ENCODE data around the gene CASP6.
"Not testable (repeated sequence)": the region's sequence is repeated elsewhere in the genome, so short reads cannot be mapped to it uniquely, and the experiment has no call there.

Gene CASP6

DNA sequence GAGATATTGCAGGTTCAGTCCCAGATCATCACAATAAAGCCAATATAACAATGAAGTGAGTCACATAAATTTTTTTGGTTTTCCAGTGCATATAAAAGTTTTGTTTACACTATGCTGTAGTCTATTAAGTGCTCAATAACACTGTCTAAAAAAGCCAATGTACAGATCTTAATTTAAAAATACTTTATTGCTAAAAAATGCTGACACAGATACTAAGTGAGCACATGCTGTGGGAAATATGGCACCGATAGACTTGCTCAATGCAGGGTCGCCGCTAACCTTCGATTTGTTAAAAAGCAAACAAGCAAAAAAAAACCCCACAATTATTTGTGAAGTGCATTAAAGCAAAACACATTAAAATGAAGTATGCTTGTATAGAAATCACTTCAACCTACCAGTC is 16.4 kb upstream of the CASP6 start:
- DNase-seq (ENCODE audit: low read depth), result no peak

DNA sequence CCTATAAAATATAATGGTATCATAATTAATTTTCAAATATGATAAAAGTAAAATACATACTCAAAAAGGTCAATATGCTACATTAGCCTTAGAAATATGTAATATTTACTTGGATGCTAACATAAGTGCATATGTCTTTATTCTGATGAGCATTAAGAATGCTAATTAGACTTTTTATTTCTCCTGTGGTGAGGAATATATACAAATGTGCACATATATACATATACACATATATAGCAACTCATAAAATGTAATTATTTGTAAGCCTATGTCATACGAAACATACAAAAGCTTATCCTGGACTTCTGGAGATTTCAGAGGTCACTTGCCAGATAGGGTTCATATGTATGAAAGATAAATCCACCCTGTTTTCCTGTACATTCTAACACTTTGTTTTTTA is 15.5 kb upstream of the CASP6 start:
- no peak for DNase-seq (ENCODE audit: low read depth)

DNA sequence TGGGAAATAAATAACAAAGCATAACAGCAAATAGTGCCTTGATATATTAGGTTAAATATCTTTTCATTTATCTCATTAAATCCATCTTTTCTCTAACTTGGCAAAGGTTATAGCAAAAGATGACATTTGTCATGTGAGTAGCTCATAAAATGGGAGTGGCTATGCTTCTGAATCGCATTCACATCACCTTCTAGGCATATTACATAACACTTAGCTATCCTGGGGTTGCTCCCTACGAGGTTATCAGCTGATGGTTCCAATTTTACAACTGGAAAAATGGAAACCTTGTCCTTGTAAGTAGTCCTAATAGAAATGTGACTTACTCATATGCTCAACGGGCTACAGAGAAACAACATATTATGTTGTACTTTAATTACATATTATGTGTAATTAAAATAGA is 10.3 kb upstream of the CASP6 start:
- DNase-seq (ENCODE audit: low read depth), result no peak

DNA sequence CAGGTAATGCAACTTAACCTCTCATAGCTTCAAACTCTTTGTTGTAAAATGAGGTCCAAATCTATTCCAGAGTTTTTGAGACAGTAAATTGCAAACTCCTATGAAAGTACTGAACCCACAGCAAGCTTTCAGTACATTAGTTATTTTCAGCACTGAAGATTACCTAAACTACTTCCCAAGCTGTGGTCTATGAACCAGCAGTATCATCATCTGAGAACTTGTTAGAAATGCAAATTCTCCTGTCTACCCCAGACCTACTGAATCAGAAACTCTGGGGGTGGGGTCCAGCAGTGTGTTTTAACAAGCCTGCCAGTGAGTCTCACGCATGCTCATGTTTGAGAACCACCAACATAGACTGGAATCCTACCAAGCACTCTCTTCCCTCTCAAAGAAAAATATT is 5.7 kb upstream of the CASP6 start:
- DNase-seq (ENCODE audit: low read depth), result no peak

DNA sequence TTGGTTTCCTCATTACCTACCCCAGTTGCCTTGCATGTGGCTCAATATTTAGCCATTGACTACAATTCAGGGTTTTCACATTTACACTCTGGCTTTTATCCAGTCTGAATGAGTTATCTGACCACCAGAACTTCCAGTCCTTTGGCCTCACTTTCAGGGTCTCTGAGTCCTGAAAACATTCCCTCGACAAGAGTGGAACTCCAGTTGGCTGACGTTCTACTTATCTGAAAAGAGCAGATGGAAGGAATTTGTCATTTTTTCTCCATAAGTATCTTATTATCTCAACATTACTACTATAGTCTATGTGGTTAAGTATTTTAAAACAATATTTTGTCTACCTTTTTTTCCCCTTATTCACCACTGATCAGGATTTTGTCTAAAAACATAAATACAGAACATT is 5.2 kb upstream of the CASP6 start:
- DNase-seq (ENCODE audit: low read depth), result no peak

DNA sequence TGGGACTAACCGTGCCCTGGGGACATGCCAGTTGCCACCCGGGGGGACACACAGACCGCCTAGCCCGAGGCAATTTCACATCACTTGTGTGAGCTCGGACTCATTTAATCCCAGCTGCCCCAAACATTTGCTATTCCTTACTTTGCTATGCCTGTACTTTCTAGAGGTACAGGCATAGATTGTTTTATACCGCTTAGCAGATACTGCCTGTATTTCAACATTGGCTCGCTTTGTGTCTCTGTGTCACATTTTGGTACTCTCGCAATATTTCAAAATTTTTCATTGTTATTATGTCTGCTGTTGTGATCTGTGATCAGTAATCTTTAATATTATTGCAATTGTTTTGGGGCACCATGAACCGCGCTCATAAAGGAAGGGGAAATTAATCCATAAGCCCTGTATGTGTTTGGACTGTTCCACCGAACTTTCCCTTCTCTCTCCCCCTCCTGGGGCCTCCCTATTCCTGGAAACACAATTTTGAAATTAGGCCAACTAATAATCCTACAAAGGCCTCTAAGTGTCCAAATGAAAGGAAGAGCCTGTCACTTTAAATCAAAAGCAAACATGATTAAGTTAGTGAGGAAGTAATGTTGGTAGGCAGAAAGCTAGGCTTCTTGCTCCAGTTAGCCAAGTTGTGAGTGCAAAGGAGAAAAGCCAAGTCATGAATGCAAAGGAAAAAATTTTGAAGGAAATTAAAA is 568 bp upstream of the CASP6 start:
- no peak for DNase-seq (ENCODE audit: low read depth)

DNA sequence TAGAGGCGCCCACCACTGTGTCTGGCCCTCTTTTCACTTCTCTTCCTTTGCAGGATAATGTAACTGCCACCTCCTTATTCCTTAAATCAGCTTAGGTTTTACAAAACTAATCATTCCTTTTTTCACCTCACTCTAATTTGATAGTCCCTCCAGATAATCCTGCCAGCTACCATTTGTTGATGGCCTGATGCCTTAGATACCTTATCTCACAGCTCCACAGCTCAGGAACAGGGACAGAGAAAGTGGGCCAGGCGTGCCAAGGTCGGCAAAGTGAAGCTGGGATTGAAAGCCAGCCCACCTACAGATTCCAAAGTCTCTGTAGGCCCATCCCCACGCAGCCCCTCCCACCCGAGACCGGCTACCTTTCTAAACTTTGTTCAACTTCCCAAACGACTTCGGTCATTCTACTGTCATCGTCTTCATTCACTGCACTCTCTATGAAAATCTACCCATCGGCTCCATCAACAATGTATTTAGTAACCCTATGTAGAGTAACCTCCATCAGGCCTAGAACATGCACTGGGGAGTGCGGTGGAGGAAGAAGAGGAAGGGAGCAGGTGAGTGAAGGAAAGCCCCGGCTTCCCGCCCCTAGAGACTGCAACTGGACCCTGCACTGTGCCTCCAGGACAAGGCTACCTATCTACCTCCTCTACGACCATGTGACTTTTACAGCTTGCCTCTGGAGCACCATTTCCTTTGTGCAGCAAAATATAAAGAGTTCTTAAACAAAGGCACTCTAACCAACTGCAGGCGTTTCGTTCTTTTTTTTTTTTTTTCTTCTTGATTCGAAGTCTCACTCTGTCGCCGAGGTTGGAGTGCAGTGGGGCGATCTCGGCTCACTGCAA is 1.5 kb downstream of the CASP6 start:
- no peak for DNase-seq (ENCODE audit: low read depth)

DNA sequence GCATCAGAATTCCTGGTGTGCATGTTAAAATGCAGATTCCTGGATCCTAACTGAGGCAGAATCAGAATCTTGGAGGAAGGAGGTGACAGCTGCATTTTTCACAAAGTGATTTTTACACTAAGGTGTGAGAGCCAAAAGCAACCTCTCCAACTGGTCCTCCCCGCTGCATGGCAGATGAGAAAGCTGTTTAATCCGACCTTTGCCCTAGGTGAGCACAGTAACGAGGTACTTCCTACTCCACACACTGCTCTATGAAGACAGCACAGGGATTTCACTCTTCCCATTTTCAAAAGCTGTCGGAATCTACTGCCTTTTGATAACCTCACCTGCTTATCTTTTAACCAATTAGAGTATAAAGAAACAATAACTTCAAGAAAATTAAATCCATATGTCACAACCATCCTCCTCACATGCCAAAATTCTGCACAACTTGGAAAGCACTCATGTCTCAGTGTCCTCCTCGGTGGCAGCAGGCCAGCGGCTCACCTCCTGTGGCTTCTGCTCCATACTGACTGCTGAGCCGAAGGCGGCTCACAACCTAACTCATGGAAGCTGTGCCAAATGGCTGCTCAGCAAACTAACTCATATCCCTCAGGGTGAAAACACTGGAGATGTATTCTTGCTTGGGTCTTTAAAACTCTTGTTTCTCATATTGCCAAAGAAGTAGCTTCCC is 3.6 kb downstream of the CASP6 start:
- DNase-seq (ENCODE audit: low read depth), result no peak

DNA sequence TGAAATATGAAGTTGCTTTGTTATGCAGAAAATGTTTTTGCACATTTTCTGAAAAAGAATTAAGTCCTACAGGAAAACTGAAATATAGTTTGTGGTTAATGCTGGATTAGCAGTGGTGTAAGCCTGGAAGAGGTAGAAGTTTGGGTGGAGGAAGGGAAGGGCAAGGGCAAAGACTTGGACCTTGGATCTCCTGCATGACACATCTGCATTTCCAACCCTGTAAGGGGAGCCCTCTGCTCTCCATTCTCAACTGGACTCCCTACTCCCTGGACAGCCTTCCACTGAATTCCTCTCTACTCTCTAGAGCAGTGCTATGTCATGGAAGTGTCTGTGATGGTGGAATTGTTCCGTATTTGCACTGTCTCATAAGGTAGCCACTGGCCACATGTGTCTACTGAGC is 4.6 kb downstream of the CASP6 start:
- no peak for DNase-seq (ENCODE audit: low read depth)

DNA sequence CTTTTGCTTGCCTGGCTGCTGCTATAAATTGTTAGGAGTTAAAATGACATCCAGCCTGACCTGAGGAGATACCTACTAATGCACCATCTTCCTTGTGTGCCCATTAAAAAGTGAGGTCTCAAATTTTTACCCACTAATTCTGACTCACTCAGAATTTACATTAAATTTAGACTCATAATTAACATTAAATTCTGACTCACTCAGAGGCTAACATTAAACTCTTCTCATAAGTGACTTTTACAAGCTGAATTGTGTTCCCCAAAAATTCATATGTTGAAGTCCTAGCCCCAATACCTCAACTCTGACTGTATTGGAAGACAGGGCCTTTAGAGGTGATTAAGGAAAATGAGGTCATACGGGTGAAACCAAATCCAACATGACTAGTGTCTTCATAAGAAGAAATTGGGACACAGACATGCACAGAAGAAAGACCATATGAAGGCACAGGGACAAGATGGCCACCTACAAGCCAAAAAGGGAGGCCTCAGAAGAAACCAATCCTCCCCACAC is 11.8 kb downstream of the CASP6 start:
- DNase-seq (ENCODE audit: low read depth), result no peak

DNA sequence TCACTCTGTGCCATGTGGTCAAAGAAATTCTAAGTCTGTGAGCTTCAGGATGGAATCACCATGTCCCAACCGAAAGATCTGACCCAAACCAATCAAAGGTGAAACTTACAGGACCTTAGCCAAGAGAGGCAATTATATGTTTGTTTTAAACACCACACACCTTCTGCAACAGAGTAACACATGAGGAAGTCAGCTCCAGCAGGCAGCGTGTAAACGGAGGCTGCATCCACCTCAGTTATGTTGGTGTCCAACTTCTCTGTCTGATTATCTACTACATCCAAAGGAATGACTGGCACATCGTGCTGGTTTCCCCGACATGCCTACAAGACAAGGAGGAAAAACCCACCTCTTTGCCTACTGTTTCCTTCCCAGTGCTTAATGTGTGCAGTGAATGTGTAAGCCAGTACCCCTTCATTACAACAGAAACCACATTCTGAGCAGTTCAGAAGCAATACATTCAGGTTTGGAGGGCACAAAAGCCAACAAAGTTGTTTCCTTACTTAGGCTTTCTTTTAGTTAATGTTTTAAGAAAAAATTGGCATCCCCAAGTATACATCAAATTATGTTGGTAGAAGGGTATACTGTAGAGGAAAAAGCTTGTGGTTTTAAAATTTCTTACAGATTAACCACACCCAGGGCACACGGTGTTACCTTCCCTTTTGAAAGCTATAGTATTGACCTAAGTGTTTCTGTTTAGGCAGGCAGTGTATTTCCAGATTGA is 12.4 kb downstream of the CASP6 start:
- DNase-seq (ENCODE audit: low read depth), result no peak

DNA sequence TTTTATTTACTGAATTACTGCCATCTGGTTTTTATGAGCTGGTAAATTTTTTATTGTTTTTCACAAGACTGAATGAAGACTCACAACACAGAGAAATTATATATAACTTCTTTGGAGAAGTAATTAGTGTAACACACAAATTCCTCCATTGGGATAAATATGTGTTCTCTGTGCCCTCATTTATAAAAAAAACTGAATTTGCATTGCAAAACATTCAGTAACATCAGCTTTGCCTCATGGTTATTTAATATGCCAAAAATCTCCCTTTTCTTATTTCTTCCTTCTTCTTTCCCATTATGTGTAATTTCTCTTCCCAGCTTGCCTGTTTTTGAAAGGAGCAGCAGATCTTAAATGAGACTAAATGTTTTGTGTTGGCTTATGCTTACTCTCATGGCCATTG is 18.5 kb downstream of the CASP6 start:
- no peak for DNase-seq (ENCODE audit: low read depth)

DNA sequence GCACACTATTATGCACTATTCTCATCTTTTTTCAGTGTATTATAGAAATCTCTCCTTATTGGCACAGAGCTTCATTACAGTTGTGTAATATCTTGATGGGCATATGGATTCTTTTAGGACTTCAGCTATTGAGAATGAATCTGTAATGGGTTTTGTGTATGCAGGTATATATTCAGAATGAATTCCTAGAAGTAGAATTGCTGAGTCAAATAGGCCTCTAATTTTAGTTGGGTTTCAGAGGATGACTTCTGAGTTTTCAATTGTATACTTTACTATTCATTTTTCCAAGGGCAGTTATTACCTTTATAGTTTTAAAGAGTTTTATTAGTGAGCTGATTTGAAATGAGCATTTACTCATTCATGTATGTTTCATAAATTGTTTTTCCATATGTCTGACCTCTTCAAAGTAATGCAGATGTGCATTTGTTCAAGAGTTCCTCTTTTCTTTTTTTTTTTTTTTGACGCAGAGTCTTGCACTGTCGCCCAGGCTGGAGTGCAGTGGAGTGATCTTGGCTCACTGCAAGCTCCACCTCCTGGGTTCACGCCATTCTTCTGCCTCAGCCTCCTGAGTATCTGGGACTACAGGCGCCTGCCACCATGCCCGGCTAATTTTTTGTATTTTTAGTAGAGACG is 19.5 kb downstream of the CASP6 start:
- DNase-seq (ENCODE audit: low read depth), result no peak

DNA sequence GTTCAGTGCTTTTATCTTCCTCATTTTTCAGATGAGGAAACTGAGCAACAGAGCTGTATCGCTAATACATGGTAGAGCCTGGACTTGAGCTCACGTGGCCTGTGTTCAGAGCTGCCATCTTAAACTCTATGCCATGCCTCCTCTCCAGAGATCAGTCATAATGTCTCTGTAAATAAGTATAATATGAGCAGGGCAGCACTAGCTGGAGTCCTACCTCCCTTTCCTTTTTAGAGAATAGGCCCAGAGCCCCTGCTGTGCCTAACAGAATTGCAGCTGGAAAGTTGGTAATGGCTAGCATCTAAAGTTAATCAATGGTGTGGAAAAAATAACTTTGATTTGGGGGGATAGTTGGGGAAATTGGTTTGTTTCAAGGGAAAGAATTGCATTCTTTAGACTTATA is 20.4 kb downstream of the CASP6 start:
- DNase-seq (ENCODE audit: low read depth), result no peak

DNA sequence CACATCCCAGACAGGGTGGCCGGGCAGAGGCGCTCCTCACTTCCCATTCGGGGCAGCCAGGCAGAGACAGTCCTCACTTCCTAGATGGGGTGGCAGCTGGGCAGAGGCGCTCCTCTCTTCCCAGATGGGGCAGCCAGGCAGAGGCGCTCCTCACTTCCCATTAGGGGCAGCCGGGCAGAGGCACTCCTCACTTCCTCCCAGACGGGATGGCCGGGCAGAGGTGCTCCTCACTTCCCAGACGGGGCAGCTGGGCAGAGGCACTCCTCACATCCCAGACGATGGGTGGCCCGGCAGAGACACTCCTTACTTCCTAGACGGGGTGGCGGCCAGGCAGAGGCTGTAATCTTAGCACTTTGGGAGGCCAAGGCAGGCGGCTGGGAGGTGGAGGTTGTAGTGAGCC is 24.3 kb downstream of the CASP6 start:
- DNase-seq (ENCODE audit: low read depth), result not testable (repeated sequence)

DNA sequence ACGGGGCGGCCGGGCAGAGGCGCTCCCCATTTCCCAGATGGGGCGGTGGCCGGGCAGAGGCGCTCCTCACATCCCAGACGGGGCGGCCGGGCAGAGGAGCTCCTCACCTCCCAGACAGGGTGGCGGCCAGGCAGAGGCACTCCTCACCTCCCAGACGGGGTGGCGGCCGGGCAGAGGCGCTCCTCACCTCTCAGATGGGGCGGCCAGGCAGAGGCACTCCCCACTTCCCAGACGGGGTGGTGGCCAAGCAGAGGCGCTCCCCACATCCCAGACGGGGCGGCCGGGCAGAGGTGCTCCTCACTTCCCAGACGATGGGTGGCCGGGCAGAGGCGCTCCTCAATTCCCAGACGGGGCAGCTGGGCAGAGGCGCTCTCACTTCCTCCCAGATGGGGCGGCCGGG is 24.8 kb downstream of the CASP6 start:
- not testable (repeated sequence) for DNase-seq (ENCODE audit: low read depth)

DNA sequence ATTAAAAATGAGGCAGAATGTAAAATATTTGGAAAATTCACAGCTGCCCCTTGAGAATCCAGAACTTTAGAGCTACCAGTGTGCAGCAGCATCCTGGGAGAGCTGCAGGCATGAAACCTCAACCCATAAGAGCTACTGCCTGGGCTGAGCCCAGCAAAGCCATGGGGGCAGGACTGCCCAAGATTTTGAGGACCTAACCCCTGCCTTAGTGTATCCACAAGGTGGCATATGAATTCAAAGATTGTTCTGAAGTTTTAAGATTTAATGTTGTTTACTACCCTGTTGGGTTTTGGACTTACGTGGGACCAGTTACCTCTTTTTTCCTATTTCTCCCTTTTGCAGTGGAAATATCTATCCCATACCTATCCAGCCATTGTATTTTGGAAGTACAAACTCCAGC is 26.4 kb downstream of the CASP6 start:
- no peak for DNase-seq (ENCODE audit: low read depth)

DNA sequence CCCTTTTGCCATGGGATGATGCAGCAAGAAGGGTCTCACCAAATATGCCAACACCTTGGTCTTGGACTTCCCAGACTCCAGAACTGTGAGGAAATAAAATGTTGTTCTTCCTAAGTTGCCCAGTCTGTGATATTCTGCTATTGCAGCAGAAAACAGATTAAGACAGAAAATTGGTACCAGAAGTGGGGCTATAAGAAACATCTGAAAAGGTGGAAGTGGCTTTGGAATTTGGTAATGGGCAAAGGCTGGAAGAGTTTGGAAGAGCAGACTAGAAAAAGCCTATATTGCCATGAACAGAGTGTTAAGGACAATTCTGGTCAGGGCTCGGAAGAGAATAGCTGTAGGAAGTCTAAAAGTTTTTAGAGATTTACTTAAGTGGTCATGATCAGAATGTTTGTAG is 27.4 kb downstream of the CASP6 start:
- DNase-seq (ENCODE audit: low read depth), result no peak

DNA sequence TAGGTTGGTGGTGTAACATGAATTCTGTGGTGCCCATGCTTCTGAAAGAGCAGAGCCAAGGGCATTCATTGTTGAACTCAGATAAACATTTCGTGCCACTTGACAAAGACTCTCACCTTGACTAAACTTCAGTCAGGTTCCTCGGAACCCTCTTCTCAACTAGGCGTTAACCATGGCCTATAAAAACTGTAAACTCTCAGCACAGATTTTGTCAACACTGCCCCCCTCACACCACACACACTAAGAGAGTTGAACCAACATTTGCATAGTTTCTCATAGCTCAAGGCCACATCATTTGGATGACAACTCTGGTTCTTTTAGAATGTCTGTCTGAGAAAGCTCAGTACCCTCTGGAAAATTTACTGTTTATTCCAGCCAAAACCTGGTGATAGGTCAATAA is 28.1 kb downstream of the CASP6 start:
- no peak for DNase-seq (ENCODE audit: low read depth)

DNA sequence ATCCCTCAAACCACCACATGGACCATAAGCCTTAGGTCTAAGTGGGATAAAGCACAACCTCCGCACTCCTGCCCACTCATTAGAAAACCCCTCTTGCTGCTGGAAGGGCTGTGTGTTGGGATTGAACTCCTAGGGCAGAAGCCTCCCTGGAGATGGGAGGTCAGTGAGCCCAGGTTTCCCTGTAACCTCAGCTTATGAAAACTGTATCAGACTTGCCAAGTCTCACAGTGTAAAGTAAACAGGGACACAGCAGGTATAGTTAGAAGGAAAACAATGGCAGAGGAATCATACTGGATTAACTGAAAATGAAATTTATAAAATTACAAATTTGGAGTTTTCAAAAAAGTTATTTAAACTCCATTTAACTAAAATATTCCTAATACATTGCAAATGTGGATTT is 29.9 kb downstream of the CASP6 start:
- DNase-seq (ENCODE audit: low read depth), result no peak

DNA sequence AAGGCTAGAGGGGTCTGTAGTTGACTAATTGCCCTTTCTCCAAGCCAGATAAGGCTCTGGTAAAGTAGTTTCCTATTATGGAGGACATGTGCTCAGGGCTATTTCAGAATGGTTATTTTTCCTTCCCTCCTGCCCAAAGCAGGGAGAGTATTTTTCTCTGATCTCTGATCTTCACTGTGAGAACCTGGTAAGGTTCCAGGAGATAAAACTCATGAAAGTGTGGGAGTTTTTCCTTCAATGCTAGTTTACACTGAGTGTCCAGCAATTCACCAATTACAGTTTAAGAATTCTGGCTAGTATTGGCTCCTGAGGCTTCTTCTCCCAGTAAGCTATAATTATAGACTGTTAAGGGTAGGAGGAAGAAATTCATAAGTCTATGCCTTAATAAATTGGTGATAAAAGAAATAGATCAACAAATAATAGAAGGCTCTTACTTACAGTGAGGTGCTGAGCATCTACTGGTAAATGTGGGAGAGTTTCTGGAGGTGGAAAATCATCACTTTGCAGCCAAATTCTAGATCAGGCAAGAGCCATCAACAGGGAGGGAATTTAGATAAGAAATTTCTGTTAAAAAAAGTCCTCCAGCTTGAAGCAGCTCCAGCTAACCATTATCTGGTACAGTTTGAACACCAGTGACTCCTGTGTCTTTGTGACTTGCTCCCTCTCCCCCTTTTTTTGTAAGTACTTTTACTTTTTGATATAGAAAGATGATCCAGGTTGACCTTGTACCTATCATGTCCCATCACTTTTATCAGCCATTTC is 30.9 kb downstream of the CASP6 start:
- DNase-seq (ENCODE audit: low read depth), result no peak
